Hepatocyte (in vitro differentiated cells): ENCODE measurements around the gene RBFOX1.
A peak's percentile ranks its signal among the peaks of the same experiment; 100 is the strongest.

Source experiments
- CTCF ChIP-seq: fragments of 200-600 bp; sonication (generic); IDR thresholded peaks from 2 replicates; pipeline ENCODE4 v1.5.1; 2016; ENCODE audit warnings: antibody characterized with exemption, mild to moderate bottlenecking; ENCODE audit not compliant: poor library complexity
- EZH2 ChIP-seq: fragments of 200-600 bp; sonication (generic); IDR thresholded peaks from 2 replicates; pipeline ENCODE4 v1.6.1; 2016; ENCODE audit warnings: antibody characterized with exemption, mild to moderate bottlenecking, borderline replicate concordance
- EZH2phosphoT487 ChIP-seq: fragments of 200-600 bp; sonication (generic); IDR thresholded peaks from one replicate; pipeline ENCODE4 v1.6.1; 2018; ENCODE audit warnings: antibody characterized with exemption, mild to moderate bottlenecking, low read depth, moderate library complexity; ENCODE audit not compliant: unreplicated experiment, severe bottlenecking

DNA sequence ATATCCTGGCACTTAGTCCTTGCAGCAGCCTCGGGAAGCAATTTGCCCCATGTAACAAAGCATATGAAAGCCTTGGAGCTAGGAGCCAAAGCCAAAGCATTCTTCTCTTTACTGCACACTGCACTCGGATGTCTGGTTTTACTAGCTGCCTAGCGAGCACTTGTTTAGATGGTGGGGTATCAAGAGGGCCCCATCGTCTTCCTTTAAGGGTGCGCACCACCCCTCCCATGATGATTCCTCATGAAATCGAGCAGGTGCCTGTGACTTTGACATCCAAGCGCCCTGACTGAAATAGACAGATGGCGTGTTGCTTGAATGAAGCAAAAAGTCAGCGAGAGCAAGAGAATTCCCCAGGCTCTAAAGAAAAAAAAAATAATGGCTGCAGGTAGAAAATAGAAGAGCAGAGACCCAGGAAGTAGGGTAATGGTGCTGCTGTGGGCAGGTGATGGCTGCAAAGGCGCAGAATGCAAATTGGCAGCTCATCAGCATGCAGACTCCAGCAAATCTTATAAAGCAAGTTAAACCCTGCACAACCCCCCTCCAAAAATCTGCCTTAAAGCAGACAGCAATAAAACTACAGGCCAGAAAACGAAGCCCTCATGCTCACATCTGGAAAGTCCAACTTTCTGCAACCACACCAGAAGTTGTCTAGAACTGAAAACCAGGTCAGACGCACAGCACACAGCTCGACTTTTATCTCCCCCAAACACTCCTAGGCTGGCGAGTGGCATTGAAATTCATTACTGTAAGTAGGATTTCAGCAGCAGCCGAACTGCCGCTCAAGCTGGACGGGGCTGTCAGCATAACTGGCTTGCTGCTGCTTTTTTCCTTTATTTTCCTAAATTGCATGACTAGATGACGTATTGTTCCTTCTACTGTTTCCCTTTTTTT, 384.3 kb downstream of the RBFOX1 start:
- TF ChIP-seq CTCF: no peak
- TF ChIP-seq EZH2: no peak
- TF ChIP-seq EZH2phosphoT487: peak; percentile 71
